A549 (cell line): ENCODE data around the gene RNF43.

Experiments used
- POLR2A ChIP-seq: IDR thresholded peaks from 2 replicates; pipeline ENCODE4 v1.6.1; 2012; ENCODE audit warnings: mild to moderate bottlenecking, low read length
- ZFP36 ChIP-seq: fragments of 450-650 bp; IDR thresholded peaks from 2 replicates; pipeline ENCODE4 v1.6.1; 2014; ENCODE audit warnings: borderline replicate concordance; ENCODE audit not compliant: partially characterized antibody

- TF ChIP-seq POLR2A: no peak
- TF ChIP-seq ZFP36: no peak
These were observed 43.4 kb downstream of the RNF43 start for GRCh38 chr17:58373923-58374322.
